WTC11 (cell line): ENCODE measurements around the gene C1S.

Experiments
- JUN ChIP-seq: sonication (generic); formaldehyde crosslinking; IDR thresholded peaks from 2 replicates; pipeline ENCODE4 v1.8.0; 2023; ENCODE audit warnings: mild to moderate bottlenecking, missing genetic modification reagents
- NR1H2 ChIP-seq: sonication (generic); formaldehyde crosslinking; IDR thresholded peaks from 2 replicates; pipeline ENCODE4 v1.9.0; 2021; ENCODE audit warnings: mild to moderate bottlenecking, moderate library complexity, missing genetic modification reagents
- NR3C1 ChIP-seq: sonication (generic); formaldehyde crosslinking; conservative IDR thresholded peaks from 2 replicates; pipeline ENCODE4 v1.8.1; 2023; ENCODE audit warnings: low read depth, mild to moderate bottlenecking, missing genetic modification reagents
- TF ChIP-seq, protein P1 (sequence below): fragments of 200-600 bp; IDR thresholded peaks from 2 replicates; pipeline ENCODE4 v1.8.0; 2022; ENCODE audit warnings: antibody characterized with exemption

- TF ChIP-seq, protein P1, sequence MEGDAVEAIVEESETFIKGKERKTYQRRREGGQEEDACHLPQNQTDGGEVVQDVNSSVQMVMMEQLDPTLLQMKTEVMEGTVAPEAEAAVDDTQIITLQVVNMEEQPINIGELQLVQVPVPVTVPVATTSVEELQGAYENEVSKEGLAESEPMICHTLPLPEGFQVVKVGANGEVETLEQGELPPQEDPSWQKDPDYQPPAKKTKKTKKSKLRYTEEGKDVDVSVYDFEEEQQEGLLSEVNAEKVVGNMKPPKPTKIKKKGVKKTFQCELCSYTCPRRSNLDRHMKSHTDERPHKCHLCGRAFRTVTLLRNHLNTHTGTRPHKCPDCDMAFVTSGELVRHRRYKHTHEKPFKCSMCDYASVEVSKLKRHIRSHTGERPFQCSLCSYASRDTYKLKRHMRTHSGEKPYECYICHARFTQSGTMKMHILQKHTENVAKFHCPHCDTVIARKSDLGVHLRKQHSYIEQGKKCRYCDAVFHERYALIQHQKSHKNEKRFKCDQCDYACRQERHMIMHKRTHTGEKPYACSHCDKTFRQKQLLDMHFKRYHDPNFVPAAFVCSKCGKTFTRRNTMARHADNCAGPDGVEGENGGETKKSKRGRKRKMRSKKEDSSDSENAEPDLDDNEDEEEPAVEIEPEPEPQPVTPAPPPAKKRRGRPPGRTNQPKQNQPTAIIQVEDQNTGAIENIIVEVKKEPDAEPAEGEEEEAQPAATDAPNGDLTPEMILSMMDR, result no peak
- no peak for TF ChIP-seq NR3C1 (CRISPR knock-in tag)
- TF ChIP-seq NR1H2 (CRISPR knock-in tag), result no peak
- no peak for TF ChIP-seq JUN (CRISPR knock-in tag)
Measured at GRCh38 chr12:7102582-7102981, 42.1 kb downstream of the C1S start.
